GM12878 (cell line): ENCODE data around the gene PSMD11. TPM values are rescaled to one million over a fixed set of nuclear protein-coding genes. Genes with fewer than 3 reads are reported as not detected.
A peak's percentile ranks its signal among the peaks of the same experiment; 100 is the strongest.

Experiments
- BCL3 ChIP-seq: IDR thresholded peaks from 2 replicates; pipeline ENCODE4 v1.6.1; 2011; ENCODE audit warnings: borderline replicate concordance, low read depth, mild to moderate bottlenecking, moderate library complexity, low read length; ENCODE audit not compliant: insufficient read depth, poor library complexity, severe bottlenecking
- BMI1 ChIP-seq: fragments of 450-650 bp; IDR thresholded peaks from 2 replicates; pipeline ENCODE4 v1.6.1; 2016; ENCODE audit warnings: mild to moderate bottlenecking, moderate library complexity, borderline replicate concordance
- CHD4 ChIP-seq: fragments of 200-600 bp; sonication (generic); IDR thresholded peaks from 2 replicates; pipeline ENCODE4 v1.6.1; 2016; ENCODE audit warnings: mild to moderate bottlenecking
- EGR1 ChIP-seq, 2 experiments: IDR thresholded peaks; 1 replicate in 1 of 2; 2 replicates in 1 of 2; pipeline ENCODE4 v1.6.1; 2011 to 2012; ENCODE audit warnings: low read depth in 2 of 2, low read length in 2 of 2, borderline replicate concordance in 1 of 2, mild to moderate bottlenecking in 1 of 2, moderate library complexity in 1 of 2
- HCFC1 ChIP-seq: fragments of 150-350 bp; IDR thresholded peaks from 2 replicates; pipeline ENCODE4 v1.6.1; 2014; ENCODE audit warnings: low read length
- HSF1 ChIP-seq: fragments of 150-350 bp; IDR thresholded peaks from 2 replicates; pipeline ENCODE4 v1.6.1; 2014; ENCODE audit warnings: mild to moderate bottlenecking, low read depth, low read length
- KDM1A ChIP-seq: fragments of 200-600 bp; sonication (generic); IDR thresholded peaks from 2 replicates; pipeline ENCODE4 v1.6.1; 2016; ENCODE audit warnings: borderline replicate concordance
- LARP7 ChIP-seq: fragments of 450-650 bp; IDR thresholded peaks from 2 replicates; pipeline ENCODE4 v1.6.1; 2017; ENCODE audit warnings: mild to moderate bottlenecking
- MYC ChIP-seq: IDR thresholded peaks from 2 replicates; pipeline ENCODE4 v1.6.1; 2011; ENCODE audit warnings: mild to moderate bottlenecking, low read length, moderate library complexity, inconsistent platforms; ENCODE audit not compliant: insufficient read depth, insufficient replicate concordance, insufficient read length, severe bottlenecking
- NFXL1 ChIP-seq: fragments of 450-650 bp; IDR thresholded peaks from 2 replicates; pipeline ENCODE4 v1.6.1; 2017; ENCODE audit warnings: antibody characterized with exemption, mild to moderate bottlenecking, borderline replicate concordance
- NRF1 ChIP-seq: conservative IDR thresholded peaks from 2 replicates; pipeline ENCODE4 v1.6.1; 2011; ENCODE audit warnings: mild to moderate bottlenecking, low read depth, low read length, improper control_type of control experiment
- PAX8 ChIP-seq: fragments of 450-650 bp; IDR thresholded peaks from 2 replicates; pipeline ENCODE4 v1.6.1; 2017; ENCODE audit warnings: mild to moderate bottlenecking, moderate library complexity
- POLR2AphosphoS5 ChIP-seq: IDR thresholded peaks from 2 replicates; pipeline ENCODE4 v1.6.1; 2011; ENCODE audit warnings: mild to moderate bottlenecking, low read length, inconsistent platforms
- SRF ChIP-seq, 2 experiments: IDR thresholded peaks; 2 replicates each; pipeline ENCODE4 v1.6.1; 2011; ENCODE audit warnings: low read depth in 2 of 2, low read length in 2 of 2, mild to moderate bottlenecking in 1 of 2, moderate library complexity in 1 of 2
- TAF1 ChIP-seq: IDR thresholded peaks from 2 replicates; pipeline ENCODE4 v1.6.1; 2011; ENCODE audit warnings: mild to moderate bottlenecking, low read depth, low read length, borderline replicate concordance
- YBX1 ChIP-seq: fragments of 450-650 bp; IDR thresholded peaks from 2 replicates; pipeline ENCODE4 v1.6.1; 2016; ENCODE audit warnings: antibody characterized with exemption
- ZBTB4 ChIP-seq: fragments of 450-650 bp; formaldehyde crosslinking; IDR thresholded peaks from 2 replicates; pipeline ENCODE4 v1.4.0; 2022; ENCODE audit warnings: mild to moderate bottlenecking, moderate library complexity
- ZNF207 ChIP-seq: fragments of 450-650 bp; IDR thresholded peaks from 2 replicates; pipeline ENCODE4 v1.6.1; 2014; ENCODE audit warnings: antibody characterized with exemption, mild to moderate bottlenecking, borderline replicate concordance
- ZNF384 ChIP-seq: IDR thresholded peaks from 2 replicates; pipeline ENCODE4 v1.6.1; 2012; ENCODE audit warnings: low read depth, mild to moderate bottlenecking, low read length, improper control_type of control experiment, borderline replicate concordance
- ZNF622 ChIP-seq: fragments of 450-650 bp; IDR thresholded peaks from 2 replicates; pipeline ENCODE4 v1.6.1; 2017; ENCODE audit warnings: mild to moderate bottlenecking, inconsistent platforms
- polyA plus RNA-seq, 11 experiments: library from polyadenylated mRNA; depleted of rRNA in 4 of 11; unstranded in 6 of 11; stranded (reverse) in 5 of 11; fragments of >200 nt; fragmentation: Nextera tagmentation in 4 of 11; fragmentation: Illumina TruSeq in 1 of 11; extraction: Ambion mirVana in 4 of 11; extraction: Trizol in 1 of 11; gene quantifications; 1 replicate in 1 of 11; 2 replicates in 10 of 11; pipeline versions ENCODE4 v1.2.1 to v1.2.3, GENCODE V29; 2011 to 2016; ENCODE audit warnings: inconsistent platforms in 2 of 11, missing spikeins in 2 of 11, low read depth in 1 of 11
- total RNA-seq, 4 experiments: library from RNA; depleted of rRNA in 3 of 4; stranded (reverse); fragments of >200 nt in 3 of 4; fragmentation: Illumina TruSeq in 1 of 4; extraction: Trizol in 1 of 4; gene quantifications; 2 replicates each; pipeline versions ENCODE4 v1.2.1 to v1.2.3, GENCODE V29; 2013 to 2021

The PSMD11 gene
- total and polyA plus RNA-seq, 10 of the 15 experiments (the other 5 are each of a cell fraction or from before 2014, with no cell fraction given), result 84.1 to 319 (median 120) TPM

GRCh38 chr17:32515677-32516383 is 71.5 kb downstream of the PSMD11 start (continued):
- TF ChIP-seq BCL3 (peak; percentile 88), HCFC1 (no peak), CHD4 (no peak), SRF (IDR thresholded peaks at IDR 0.05; ENCODE audit: low read depth in 2 of 2, low read length in 2 of 2) (0 out of 4 replicates have a peak, but pooled peaks of 1 of the 2 experiments have one; percentile 1), NFXL1 (no peak), ZNF384 (no peak; the same call in 1 of the 2 replicates), KDM1A (no peak), EGR1 (IDR thresholded peaks at IDR 0.05; ENCODE audit: borderline replicate concordance in 1 of 2, low read depth in 2 of 2, low read length in 2 of 2) (no peak), ZNF207 (no peak), TAF1 (no peak), ZNF622 (no peak), NRF1 (no peak), MYC (no peak), YBX1 (no peak), HSF1 (no peak), ZBTB4 (CRISPR knock-in tag) (no peak), LARP7 (no peak), POLR2AphosphoS5 (peak; percentile 52; the same call in 1 of the 2 replicates), BMI1 (no peak), PAX8 (no peak)
